ENCODE measurements around the gene CSPG4. TPM values are rescaled to one million over a fixed set of nuclear protein-coding genes. Genes with fewer than 3 reads are reported as not detected.

CSPG4 gene
- total RNA-seq, 1 experiment from 2014 or later: 0.20 TPM

DNA sequence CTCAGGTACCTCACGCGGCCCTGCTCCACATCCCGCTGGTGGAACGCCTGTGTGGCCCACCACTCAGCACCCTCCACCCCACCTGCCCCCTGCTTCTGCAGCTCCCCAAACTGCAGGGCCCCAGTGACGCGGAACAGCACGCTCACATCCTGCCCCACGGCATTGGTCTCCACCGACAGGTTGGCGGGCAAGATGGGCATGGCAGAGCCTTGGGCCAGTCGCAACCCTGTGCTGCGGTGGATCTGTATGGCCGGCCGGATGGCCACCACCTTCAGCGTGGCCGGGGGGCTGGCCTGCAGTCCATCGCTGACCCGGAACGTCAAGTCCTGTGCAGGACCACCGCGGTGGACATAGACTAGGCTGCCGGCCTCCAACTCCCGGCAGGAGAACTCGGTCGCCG is 23.8 kb downstream of the CSPG4 start:
- Histone ChIP-seq H3K36me3 (ENCODE audit: control insufficient read depth, insufficient read depth, low read length) (no peaks in the 10 kb centered on the region), H3K9me3 (no peaks in the 10 kb centered on the region), H3K4me3 (ENCODE audit: low read depth, low read length) (no peak overlapping the region), H3K27me3 (replicated peaks; ENCODE audit: control insufficient read depth, insufficient read depth, low read length) (no peaks in the 10 kb centered on the region), H3K4me1 (no peaks in the 10 kb centered on the region)
- BruUV-seq (replicated peaks): no TSS peak
- Mint-ChIP-seq H3K27me3 (ENCODE audit: insufficient read depth, unreplicated experiment) (no peaks in the 10 kb centered on the region), H3K4me1 (ENCODE audit: low read depth, unreplicated experiment) (no peaks in the 10 kb centered on the region), H3K4me3 (ENCODE audit: unreplicated experiment) (no peak overlapping the region), H3K36me3 (ENCODE audit: insufficient read depth, unreplicated experiment) (peaks cover 6% of the 10 kb centered on the region), H3K9me3 (ENCODE audit: unreplicated experiment) (no peaks in the 10 kb centered on the region), H3K27ac (ENCODE audit: unreplicated experiment) (no peak overlapping the region)
- no peak for DNase-seq
- CTCF ChIA-PET: no interaction called here
- POLR2A ChIA-PET: no interaction called here
- TF ChIP-seq, protein P1, sequence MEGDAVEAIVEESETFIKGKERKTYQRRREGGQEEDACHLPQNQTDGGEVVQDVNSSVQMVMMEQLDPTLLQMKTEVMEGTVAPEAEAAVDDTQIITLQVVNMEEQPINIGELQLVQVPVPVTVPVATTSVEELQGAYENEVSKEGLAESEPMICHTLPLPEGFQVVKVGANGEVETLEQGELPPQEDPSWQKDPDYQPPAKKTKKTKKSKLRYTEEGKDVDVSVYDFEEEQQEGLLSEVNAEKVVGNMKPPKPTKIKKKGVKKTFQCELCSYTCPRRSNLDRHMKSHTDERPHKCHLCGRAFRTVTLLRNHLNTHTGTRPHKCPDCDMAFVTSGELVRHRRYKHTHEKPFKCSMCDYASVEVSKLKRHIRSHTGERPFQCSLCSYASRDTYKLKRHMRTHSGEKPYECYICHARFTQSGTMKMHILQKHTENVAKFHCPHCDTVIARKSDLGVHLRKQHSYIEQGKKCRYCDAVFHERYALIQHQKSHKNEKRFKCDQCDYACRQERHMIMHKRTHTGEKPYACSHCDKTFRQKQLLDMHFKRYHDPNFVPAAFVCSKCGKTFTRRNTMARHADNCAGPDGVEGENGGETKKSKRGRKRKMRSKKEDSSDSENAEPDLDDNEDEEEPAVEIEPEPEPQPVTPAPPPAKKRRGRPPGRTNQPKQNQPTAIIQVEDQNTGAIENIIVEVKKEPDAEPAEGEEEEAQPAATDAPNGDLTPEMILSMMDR (IDR thresholded peaks at IDR 0.05; ENCODE audit: insufficient read depth in 1 of 2, low read depth in 1 of 2, low read length in 1 of 2, severe bottlenecking in 1 of 2, unreplicated experiment in 1 of 2): no peak
- intact Hi-C loops (cut with micrococcal nuclease; ENCODE audit: unreplicated experiment): no loop called here

DNA sequence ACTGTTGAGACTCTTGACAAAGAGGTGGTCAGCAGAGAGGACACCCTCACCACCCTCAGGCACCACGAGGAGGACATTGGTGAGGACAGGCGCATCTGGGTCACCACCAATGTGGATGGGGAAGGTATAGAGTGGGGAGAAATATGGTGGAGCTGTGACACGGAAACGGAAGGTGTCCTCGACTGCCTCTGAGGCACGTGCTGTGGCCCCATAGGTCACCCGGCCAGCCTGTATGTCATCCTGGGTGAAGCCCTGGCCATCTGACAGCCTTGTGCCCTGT is 24.4 kb downstream of the CSPG4 start:
- Mint-ChIP-seq H3K4me3 (ENCODE audit: unreplicated experiment) (no peak overlapping the region), H3K27ac (ENCODE audit: unreplicated experiment) (no peak overlapping the region), H3K9me3 (ENCODE audit: unreplicated experiment) (no peaks in the 10 kb centered on the region), H3K36me3 (ENCODE audit: insufficient read depth, unreplicated experiment) (peaks cover 6% of the 10 kb centered on the region), H3K27me3 (ENCODE audit: insufficient read depth, unreplicated experiment) (no peaks in the 10 kb centered on the region), H3K4me1 (ENCODE audit: low read depth, unreplicated experiment) (no peaks in the 10 kb centered on the region)
- no peak for DNase-seq
- Histone ChIP-seq H3K4me1 (no peaks in the 10 kb centered on the region), H3K4me3 (ENCODE audit: low read depth, low read length) (no peak overlapping the region), H3K27me3 (replicated peaks; ENCODE audit: control insufficient read depth, insufficient read depth, low read length) (no peaks in the 10 kb centered on the region), H3K9me3 (no peaks in the 10 kb centered on the region), H3K36me3 (ENCODE audit: control insufficient read depth, insufficient read depth, low read length) (no peaks in the 10 kb centered on the region)
- intact Hi-C loops (cut with micrococcal nuclease; ENCODE audit: unreplicated experiment): no loop called here
- POLR2A ChIA-PET: no interaction called here
- TF ChIP-seq, protein P1 (IDR thresholded peaks at IDR 0.05; ENCODE audit: insufficient read depth in 1 of 2, low read depth in 1 of 2, low read length in 1 of 2, severe bottlenecking in 1 of 2, unreplicated experiment in 1 of 2): no peak
- no TSS peak for BruUV-seq (replicated peaks)
- CTCF ChIA-PET: no interaction called here

DNA sequence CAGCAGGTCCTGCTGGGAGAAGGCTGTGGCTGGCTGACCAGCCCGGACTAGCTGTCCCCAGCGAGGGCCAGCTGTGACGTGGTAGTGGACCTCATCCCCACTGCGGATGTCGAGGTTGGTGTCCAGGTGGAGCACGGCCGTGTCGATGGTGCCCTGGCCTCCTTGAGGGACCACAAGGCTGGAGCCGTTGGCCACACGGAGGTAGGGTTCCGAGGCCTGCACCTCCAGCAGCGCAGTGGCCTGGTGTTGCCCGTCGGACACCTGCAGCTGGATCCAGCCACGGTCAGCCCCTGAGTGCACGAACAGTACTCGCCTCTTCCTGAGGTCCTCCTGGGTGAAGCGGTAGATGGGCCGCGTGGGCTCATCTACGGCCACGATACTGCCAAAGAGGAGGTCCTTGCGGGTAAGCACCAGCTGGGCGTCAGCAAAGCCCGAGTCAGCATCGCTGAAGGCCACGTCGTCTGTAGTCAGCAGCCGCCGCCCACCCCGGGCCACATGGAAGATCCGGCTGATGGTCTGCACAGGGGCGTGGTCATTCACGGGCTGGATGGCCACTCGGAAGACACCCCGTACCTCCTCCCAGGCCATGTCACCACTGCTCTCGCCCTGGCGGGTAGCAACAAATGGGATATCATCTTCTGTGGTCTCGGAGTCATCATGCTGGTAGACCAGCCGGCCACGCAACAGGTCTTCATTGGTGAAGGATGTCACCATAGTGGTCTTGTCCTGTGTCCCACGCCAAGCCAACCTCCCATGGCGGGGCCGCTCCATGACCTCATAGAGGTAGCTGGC is 25.0 kb downstream of the CSPG4 start:
- H3K4me3 Mint-ChIP-seq (ENCODE audit: unreplicated experiment): no peak overlapping the region
- no peaks in the 10 kb centered on the region for H3K27me3 Mint-ChIP-seq (ENCODE audit: insufficient read depth, unreplicated experiment)
- no peaks in the 10 kb centered on the region for H3K9me3 Mint-ChIP-seq (ENCODE audit: unreplicated experiment)
- H3K27ac Mint-ChIP-seq (ENCODE audit: unreplicated experiment): no peak overlapping the region
- no peaks in the 10 kb centered on the region for H3K4me1 Mint-ChIP-seq (ENCODE audit: low read depth, unreplicated experiment)
- no TSS peak for BruUV-seq (replicated peaks)
- no peaks in the 10 kb centered on the region for H3K9me3 ChIP-seq
- TF ChIP-seq, protein P1 (IDR thresholded peaks at IDR 0.05; ENCODE audit: insufficient read depth in 1 of 2, low read depth in 1 of 2, low read length in 1 of 2, severe bottlenecking in 1 of 2, unreplicated experiment in 1 of 2): no peak
- no peak overlapping the region for H3K4me3 ChIP-seq (ENCODE audit: low read depth, low read length)
- intact Hi-C loops (cut with micrococcal nuclease; ENCODE audit: unreplicated experiment): no loop called here
- DNase-seq: no peak
- ChIA-PET CTCF (no interaction called here), POLR2A (no interaction called here)
- peaks cover 6% of the 10 kb centered on the region for H3K36me3 Mint-ChIP-seq (ENCODE audit: insufficient read depth, unreplicated experiment)
- H3K36me3 ChIP-seq (ENCODE audit: control insufficient read depth, insufficient read depth, low read length): no peaks in the 10 kb centered on the region
- no peaks in the 10 kb centered on the region for H3K4me1 ChIP-seq
- H3K27me3 ChIP-seq (replicated peaks; ENCODE audit: control insufficient read depth, insufficient read depth, low read length): no peaks in the 10 kb centered on the region
